ENCODE results near the gene PROCA1. TPM values are rescaled to one million over a fixed set of nuclear protein-coding genes. Genes with fewer than 3 reads are reported as not detected.

Gene PROCA1, protein sequence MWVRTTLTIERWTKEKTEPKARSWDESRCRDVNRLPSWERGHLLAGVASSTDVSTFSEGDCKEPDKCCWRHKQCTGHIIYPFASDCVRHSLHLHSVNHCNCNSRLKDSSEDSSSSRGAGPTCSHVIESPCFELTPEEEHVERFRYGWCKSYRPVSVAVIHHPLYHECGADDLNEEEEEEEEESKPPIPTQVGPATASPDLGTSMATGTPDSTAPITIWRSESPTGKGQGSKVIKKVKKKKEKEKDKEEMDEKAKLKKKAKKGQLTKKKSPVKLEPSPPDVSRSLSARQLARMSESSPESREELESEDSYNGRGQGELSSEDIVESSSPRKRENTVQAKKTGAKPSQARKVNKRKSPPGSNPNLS
- 0.20 and 0.22 TPM in 2 replicates for total RNA-seq

DNA sequence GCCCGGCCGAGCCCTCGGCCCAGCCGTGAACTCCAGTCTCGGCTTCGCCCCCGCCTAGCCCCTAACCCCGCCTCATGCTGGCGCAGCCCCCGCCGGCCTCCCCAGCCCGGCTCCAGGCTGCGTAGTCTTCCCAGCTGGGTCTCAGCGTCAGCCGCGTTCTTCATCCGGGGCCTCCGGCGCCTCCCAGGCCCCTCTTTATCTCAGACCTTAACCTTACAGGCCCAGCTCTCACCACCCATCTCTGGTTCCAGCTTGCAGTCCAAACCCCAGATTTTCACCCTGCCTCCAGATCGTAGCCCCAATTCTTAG lies at the start of gene PROCA1:
PROCA1 (minus strand) TSS at position 166 of the 309 bp plus-strand sequence. CDS start 228 bp downstream, outside the sequence.
- DNase-seq (ENCODE audit: low read depth in 2 of 2) = no peak

DNA sequence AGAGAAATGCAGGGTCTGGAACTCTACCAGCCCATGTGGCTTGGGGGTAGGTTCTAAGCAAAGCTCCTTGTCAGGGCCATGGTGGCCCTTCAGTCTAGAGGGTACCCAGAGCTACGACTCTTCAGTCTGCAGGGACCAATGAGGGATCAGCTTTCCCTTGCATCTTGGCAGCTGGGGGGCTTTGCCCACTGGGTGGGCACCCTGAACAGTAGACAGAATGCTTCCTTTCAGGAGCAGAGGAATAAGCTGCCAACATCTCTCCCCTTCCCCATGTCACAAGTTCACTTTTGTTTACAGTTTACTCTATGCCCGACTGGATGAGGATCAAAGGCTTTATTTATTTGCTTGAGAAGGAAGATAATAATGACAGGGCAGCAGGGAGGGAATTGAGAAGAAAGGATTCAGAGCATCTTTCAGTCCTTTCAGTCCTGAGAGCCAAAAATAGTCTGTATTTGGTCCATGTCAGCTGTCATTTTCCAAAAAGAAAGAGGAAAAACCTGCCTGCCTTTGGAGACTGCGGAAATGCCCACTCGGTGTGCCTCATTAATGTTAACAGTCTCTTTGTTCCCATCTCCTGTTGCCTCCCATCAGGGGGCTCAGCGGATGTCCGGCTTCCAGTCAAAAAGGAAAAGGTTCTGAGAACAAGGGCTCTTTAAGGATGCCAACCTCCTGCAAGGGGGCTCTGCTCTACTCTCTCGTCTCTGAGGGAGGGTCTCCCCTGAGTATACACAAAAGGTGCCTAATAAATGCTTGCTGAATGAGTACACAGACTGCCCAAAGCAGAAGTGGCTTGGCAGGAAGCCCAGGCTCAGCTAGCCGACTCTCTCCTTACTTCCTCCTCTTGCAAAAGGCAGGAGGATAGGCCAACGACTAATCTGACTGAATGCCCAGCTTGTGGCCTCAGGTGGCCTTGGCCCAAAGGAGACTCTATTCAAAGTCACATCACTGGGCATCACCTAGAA lies 49.2 kb upstream of the PROCA1 start:
- DNase-seq (ENCODE audit: low read depth in 2 of 2) = peak; percentile 49 to 65

DNA sequence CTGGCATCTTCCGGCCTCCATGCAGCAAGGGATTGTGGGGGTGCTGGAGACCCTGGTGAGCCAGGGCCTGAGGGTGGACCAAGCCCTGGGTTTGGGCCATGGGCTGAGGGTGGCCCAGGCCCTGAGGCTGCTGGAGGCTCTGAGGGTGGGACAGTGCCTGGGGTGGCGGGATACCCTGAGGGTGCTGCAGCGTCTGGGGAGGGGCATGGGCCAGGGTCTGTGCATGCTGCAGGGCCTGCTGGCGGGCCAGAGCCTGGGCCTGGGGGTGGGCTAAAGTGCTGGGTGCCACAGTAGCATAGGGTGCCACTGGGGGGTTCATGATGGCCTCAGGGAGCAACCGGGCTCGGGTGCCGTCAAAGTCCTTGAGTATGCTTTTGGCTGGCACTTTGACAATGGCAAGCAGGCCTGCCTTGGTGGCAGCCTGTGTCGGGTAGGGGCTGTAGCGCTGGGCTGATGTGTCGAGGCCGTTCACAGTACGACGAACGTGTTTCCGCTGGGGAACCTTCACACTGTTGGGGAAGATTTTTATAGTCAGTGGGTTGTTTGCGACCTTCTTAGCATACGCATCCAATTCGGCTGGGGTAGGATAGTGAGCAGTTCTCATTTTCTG lies 47.7 kb upstream of the PROCA1 start:
- no peak for DNase-seq (ENCODE audit: low read depth in 2 of 2)

- no peak for DNase-seq (ENCODE audit: low read depth in 2 of 2)
Measured at GRCh38 chr17:28758411-28759121, 46.9 kb upstream of the PROCA1 start.

GRCh38 chr17:28756049-28756804 lies 44.5 kb upstream of the PROCA1 start:
- DNase-seq (ENCODE audit: low read depth in 2 of 2) = no peak

DNA sequence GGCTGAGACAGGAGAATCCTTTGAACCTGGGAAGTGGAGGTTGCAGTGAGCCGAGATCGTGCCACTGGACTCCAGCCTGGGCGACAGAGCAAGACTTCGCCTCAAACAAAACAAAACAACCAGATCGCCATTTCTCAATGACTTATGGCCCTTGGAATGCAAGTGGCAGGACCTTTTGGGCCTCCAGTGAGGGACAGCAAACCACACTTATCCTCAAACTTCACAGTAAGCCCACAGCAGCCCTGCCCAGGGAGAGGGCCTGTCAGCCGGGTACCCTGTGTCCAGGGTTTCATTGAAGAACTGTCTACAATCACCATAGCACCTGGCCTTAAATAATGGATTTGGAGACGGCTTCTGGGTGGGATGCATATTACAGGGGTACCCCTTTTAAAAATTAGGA lies 43.8 kb upstream of the PROCA1 start:
- no peak for DNase-seq (ENCODE audit: low read depth in 2 of 2)

DNA sequence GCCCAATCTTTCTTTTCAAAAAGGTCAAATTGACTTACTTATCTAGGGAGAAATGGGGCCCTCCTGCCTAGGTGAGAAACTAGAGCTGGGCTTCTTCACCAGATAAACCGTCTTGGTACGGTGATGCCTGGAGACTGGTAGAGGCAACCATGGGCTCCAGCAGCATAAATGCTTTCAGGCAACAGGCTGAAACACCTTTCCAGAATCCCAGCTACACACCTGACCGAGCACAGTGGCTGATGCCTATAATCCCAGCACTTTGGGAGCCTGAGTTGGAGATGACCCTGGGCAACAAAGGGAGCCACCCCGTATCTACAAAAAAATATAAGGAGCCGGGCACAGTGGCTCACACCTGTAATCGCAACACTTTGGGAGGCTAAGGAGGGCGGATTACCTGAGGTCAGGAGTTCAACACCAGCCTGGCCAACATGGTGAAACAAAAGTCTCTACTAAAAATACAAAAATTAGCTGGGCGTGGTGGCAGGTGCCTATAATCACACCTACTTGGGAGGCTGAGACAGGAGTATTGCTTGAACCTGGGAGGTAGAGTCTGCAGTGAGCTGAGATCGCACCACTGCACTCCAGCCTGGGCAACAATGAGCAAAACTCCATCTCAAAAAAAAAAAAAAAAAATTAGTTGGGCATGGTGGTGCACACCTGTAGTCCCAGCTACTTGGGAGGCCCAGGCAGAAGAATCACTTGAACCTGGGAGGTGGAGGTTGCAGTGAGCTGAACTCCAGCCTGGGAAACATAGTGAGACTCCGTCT lies 40.1 kb upstream of the PROCA1 start:
- DNase-seq (ENCODE audit: low read depth in 2 of 2) = no peak

DNA sequence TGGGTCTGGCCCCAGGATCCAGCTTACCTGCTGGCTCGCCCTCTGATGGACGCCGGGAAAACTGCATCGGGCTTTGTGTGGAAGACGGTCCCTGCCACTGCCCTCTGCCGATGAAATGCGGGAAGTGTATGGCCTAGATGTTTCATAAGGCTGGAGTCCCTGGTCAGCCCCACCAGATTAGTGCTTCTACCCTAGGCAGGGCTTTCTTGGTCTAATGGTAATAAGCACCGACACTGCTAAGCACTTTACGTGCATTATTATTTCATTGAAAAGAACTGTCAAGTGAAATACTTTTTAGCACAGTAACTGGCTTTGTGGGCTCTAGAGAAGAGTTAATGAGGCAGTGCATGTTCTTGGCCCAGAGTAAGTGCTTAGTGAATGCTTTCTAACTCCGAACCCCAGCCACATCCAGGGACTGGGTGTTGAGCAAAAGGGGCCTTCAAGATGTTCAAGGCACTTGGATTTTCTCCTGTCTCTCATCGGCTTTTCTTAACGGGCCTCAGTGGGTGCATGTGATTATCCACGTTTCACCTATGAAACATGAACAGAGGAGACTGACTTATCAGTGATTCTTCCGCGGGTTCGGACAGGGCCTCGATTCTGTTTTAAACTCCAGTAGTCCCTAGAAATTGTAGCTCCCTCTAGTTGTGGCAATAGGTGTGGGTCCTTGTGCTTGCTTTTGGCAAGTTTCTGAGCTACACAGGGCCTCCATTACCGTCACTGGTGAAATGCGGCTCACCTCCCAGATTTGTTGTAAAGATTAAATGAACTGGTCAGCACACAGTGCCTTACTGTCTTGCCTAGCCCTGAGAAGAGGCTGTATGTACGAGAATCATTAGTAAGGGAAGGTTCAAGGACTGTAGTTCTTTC lies 38.7 kb upstream of the PROCA1 start:
- DNase-seq (ENCODE audit: low read depth in 2 of 2) = peak; percentile 93 to 95

- DNase-seq (ENCODE audit: low read depth in 2 of 2) = peak in 1 of 2 donors; percentile 30
Measured at GRCh38 chr17:28749516-28750177, 38.0 kb upstream of the PROCA1 start.

GRCh38 chr17:28748852-28749515 lies 37.3 kb upstream of the PROCA1 start:
- DNase-seq (ENCODE audit: low read depth in 2 of 2) = no peak

DNA sequence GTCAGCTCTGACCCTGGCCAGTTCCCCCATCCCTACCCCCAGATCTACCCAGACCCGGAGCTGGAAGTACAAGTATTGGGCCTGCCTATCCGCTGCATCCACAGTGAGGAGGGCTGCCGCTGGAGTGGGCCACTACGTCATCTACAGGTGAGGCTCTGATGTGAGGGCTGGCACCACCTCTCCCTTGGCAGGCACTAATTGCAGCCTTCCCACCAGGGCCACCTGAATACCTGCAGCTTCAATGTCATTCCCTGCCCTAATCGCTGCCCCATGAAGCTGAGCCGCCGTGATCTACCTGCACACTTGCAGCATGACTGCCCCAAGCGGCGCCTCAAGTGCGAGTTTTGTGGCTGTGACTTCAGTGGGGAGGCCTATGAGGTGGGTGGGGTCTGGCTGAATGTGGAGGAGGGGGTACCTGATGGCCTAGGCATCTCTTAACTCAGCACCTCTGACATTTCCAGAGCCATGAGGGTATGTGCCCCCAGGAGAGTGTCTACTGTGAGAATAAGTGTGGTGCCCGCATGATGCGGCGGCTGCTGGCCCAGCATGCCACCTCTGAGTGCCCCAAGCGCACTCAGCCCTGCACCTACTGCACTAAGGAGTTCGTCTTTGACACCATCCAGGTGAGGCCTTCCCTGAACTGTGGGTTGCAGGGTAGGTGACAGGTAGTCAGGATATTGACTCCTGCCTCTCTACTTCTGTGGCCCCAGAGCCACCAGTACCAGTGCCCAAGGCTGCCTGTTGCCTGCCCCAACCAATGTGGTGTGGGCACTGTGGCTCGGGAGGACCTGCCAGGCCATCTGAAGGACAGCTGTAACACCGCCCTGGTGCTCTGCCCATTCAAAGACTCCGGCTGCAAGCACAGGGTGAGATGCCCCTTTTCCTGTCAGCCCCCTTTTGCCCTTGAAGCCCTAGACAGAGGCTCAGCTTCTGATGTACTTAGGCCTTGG lies 36.4 kb upstream of the PROCA1 start:
- no peak for DNase-seq (ENCODE audit: low read depth in 2 of 2)

- peak in 1 of 2 donors; percentile 48 for DNase-seq (ENCODE audit: low read depth in 2 of 2)
Measured at GRCh38 chr17:28747051-28747691, 35.5 kb upstream of the PROCA1 start.

DNA sequence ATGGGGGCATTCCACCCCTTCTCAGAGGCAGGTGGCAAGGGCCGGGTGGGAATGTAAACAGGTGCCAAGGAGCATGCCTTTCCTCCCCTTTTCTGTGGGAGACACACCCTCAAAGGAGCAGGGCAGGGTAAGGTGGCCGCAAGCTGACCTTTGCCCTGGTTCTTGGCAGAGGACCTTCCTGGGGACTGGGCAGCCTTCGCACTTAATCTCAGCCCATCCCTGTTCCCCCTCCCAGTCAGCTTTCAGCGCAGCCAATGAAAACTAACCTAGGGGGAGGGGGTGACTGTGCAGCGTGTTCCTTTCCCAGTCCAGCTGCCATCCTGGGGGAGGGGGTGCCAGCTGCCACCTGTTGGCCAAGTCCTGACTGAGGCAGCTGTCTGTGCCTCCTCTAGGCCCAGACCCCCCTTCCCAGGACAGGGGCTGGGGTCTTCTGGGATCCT lies 34.9 kb upstream of the PROCA1 start:
- DNase-seq (ENCODE audit: low read depth in 2 of 2) = peak in 1 of 2 donors; percentile 43

GRCh38 chr17:28745786-28746411 lies 34.2 kb upstream of the PROCA1 start:
- DNase-seq (ENCODE audit: low read depth in 2 of 2) = no peak

- peak; percentile 48 to 65 for DNase-seq (ENCODE audit: low read depth in 2 of 2)
Measured at GRCh38 chr17:28744972-28745785, 33.5 kb upstream of the PROCA1 start.
